Measurements from ENCODE around the gene COA3. TPM values are rescaled to one million over a fixed set of nuclear protein-coding genes. Genes with fewer than 3 reads are reported as not detected.
"Not testable (repeated sequence)": the region's sequence is repeated elsewhere in the genome, so short reads cannot be mapped to it uniquely, and the experiment has no call there.

COA3 gene
- total RNA-seq, 1 experiment from 2014 or later = 74.2 TPM

GRCh38 chr17:42772945-42773289, 25.6 kb downstream of the COA3 start:
- H3K4me1 ChIP-seq (ENCODE audit: insufficient read depth, low read length) = no peaks in the 10 kb centered on the region
- H3K9ac ChIP-seq (ENCODE audit: extremely low read depth, insufficient read length, low read length) = peak overlapping the region; percentile 55
- peak overlapping the region; percentile 76; the same call in 1 of the 2 replicates for H3K14ac ChIP-seq (ENCODE audit: insufficient read depth, low read length)
- peak overlapping the region; percentile 80 for H3K4me2 ChIP-seq (ENCODE audit: insufficient read depth, insufficient read length, low read length)
- peaks cover 4 to 28% (median 26%) of the 10 kb centered on the region in 3 experiments; a peak in 6 of 7 replicates for H3K36me3 Mint-ChIP-seq (ENCODE audit: insufficient read depth in 1 of 3, low read depth in 3 of 3)
- peak overlapping the region; percentile 100 for H3K4me3 Mint-ChIP-seq
- no peak overlapping the region for H3K56ac ChIP-seq (ENCODE audit: insufficient read length, low read depth, low read length)
- H3K9me3 ChIP-seq (ENCODE audit: control insufficient read depth, low read depth, low read length) = no peaks in the 10 kb centered on the region
- no peak overlapping the region for H2AK5ac ChIP-seq (ENCODE audit: insufficient read length, low read length)
- no peak overlapping the region for H2BK5ac ChIP-seq (ENCODE audit: insufficient read length, low read length)
- no peak overlapping the region for H2BK15ac ChIP-seq (ENCODE audit: low read depth, low read length)
- peaks cover 6% of the 10 kb centered on the region for H3K23me2 ChIP-seq (ENCODE audit: insufficient read length, low read depth, low read length, poor library complexity, severe bottlenecking)
- H3K4me1 Mint-ChIP-seq = peaks cover 8 to 11% of the 10 kb centered on the region in 2 experiments
- H4K20me1 ChIP-seq (ENCODE audit: control insufficient read depth, insufficient read depth, insufficient read length) = no peaks in the 10 kb centered on the region
- no peak for TF ChIP-seq CTCF (conservative IDR thresholded peaks at IDR 0.05)
- H3K4ac ChIP-seq (ENCODE audit: low read depth, low read length) = no peak overlapping the region
- no peak overlapping the region for H4K91ac ChIP-seq (ENCODE audit: insufficient read length, low read depth, low read length)
- peak overlapping the region; percentile 81 for H3K18ac ChIP-seq (ENCODE audit: insufficient read length, low read depth, low read length)
- peak overlapping the region; percentile 88 for H2AFZ ChIP-seq (ENCODE audit: low read length)
- no peak overlapping the region for H3T11ph ChIP-seq (ENCODE audit: low read length)
- peaks cover 2% of the 10 kb centered on the region for H3K27me3 Mint-ChIP-seq (ENCODE audit: low read depth)
- H2BK120ac ChIP-seq (ENCODE audit: low read depth, low read length, poor library complexity, severe bottlenecking) = no peak overlapping the region
- no peaks in the 10 kb centered on the region; a peak in 1 of 5 replicates for H3K9me3 Mint-ChIP-seq
- H3K27ac Mint-ChIP-seq = peak overlapping the region; percentile 94 to 98 (median 98); a peak in 5 of 7 replicates
- H3K27me3 ChIP-seq (ENCODE audit: insufficient read depth, low read length) = no peaks in the 10 kb centered on the region
- no peaks in the 10 kb centered on the region for H3K79me2 ChIP-seq (ENCODE audit: insufficient read depth, low read length)
- no peaks in the 10 kb centered on the region for H3K79me1 ChIP-seq (ENCODE audit: insufficient read depth, low read depth, low read length, poor library complexity, severe bottlenecking)
- no peak overlapping the region for H4K5ac ChIP-seq (ENCODE audit: insufficient read length, low read depth, low read length)
- no peak overlapping the region for H2BK20ac ChIP-seq (ENCODE audit: low read depth, low read length, poor library complexity, severe bottlenecking)
- H4K8ac ChIP-seq (replicated peaks; ENCODE audit: insufficient read length, low read depth, low read length) = no peak overlapping the region
- no CpG with 5 or more reads among the region's 3 CpGs for WGBS (ENCODE audit: extremely low coverage, insufficient read length, low lambda C conversion rate)
- H3K27ac ChIP-seq (ENCODE audit: insufficient read length, low read depth, low read length) = no peak overlapping the region
- H2BK12ac ChIP-seq (ENCODE audit: insufficient read length, low read depth, low read length) = no peak overlapping the region
- DNase-seq = no peak
- no peak overlapping the region for H3K23ac ChIP-seq (ENCODE audit: insufficient read length, low read depth, low read length)

GRCh38 chr17:42769964-42770363, 28.5 kb downstream of the COA3 start:
- H3K79me1 ChIP-seq (ENCODE audit: insufficient read depth, low read depth, low read length, poor library complexity, severe bottlenecking); H3K9me3 Mint-ChIP-seq; H3K79me2 ChIP-seq (ENCODE audit: insufficient read depth, low read length); H3K23me2 ChIP-seq (ENCODE audit: insufficient read length, low read depth, low read length, poor library complexity, severe bottlenecking); H3K18ac ChIP-seq (ENCODE audit: insufficient read length, low read depth, low read length); H3K56ac ChIP-seq (ENCODE audit: insufficient read length, low read depth, low read length); H3K4me1 ChIP-seq (ENCODE audit: insufficient read depth, low read length); H3K23ac ChIP-seq (ENCODE audit: insufficient read length, low read depth, low read length); H3K4me3 Mint-ChIP-seq; H4K20me1 ChIP-seq (ENCODE audit: control insufficient read depth, insufficient read depth, insufficient read length); H2BK12ac ChIP-seq (ENCODE audit: insufficient read length, low read depth, low read length); H2BK120ac ChIP-seq (ENCODE audit: low read depth, low read length, poor library complexity, severe bottlenecking); H3K27me3 ChIP-seq (ENCODE audit: insufficient read depth, low read length); H2AK5ac ChIP-seq (ENCODE audit: insufficient read length, low read length); H2BK15ac ChIP-seq (ENCODE audit: low read depth, low read length); H3K4ac ChIP-seq (ENCODE audit: low read depth, low read length); H3K9me3 ChIP-seq (ENCODE audit: control insufficient read depth, low read depth, low read length); H4K8ac ChIP-seq (replicated peaks; ENCODE audit: insufficient read length, low read depth, low read length); H3K27ac ChIP-seq (ENCODE audit: insufficient read length, low read depth, low read length); H3T11ph ChIP-seq (ENCODE audit: low read length); H2AFZ ChIP-seq (ENCODE audit: low read length); H3K4me2 ChIP-seq (ENCODE audit: insufficient read depth, insufficient read length, low read length); H3K14ac ChIP-seq (ENCODE audit: insufficient read depth, low read length); H2BK20ac ChIP-seq (ENCODE audit: low read depth, low read length, poor library complexity, severe bottlenecking); DNase-seq; H3K27ac Mint-ChIP-seq; H3K36me3 Mint-ChIP-seq (ENCODE audit: insufficient read depth in 1 of 3, low read depth in 3 of 3); H3K9ac ChIP-seq (ENCODE audit: extremely low read depth, insufficient read length, low read length); H4K91ac ChIP-seq (ENCODE audit: insufficient read length, low read depth, low read length); H2BK5ac ChIP-seq (ENCODE audit: insufficient read length, low read length); H4K5ac ChIP-seq (ENCODE audit: insufficient read length, low read depth, low read length): not testable (repeated sequence)
- Mint-ChIP-seq H3K4me1 (peaks cover 8 to 11% of the 10 kb centered on the region in 2 experiments), H3K27me3 (ENCODE audit: low read depth) (peaks cover 10% of the 10 kb centered on the region)
- no CpG with 5 or more reads among the region's 10 CpGs for WGBS (ENCODE audit: extremely low coverage, insufficient read length, low lambda C conversion rate)

Data from H9 (cell line).